GM18868 (cell line): ENCODE measurements around the gene NPTX1.
A peak's percentile ranks its signal among the peaks of the same experiment; 100 is the strongest.

Experiments
- ATAC-seq: cut with Tn5 transposase; IDR thresholded peaks from one replicate; pipeline ENCODE4 v1.9.1; 2021; ENCODE audit warnings: mild to moderate bottlenecking, moderate library complexity; ENCODE audit not compliant: unreplicated experiment

Gene NPTX1

GRCh38 chr17:80428796-80429195, 47.6 kb downstream of the NPTX1 start:
- no peak for ATAC-seq

- no peak for ATAC-seq
Measured at GRCh38 chr17:80428363-80428762, 48.0 kb downstream of the NPTX1 start.

GRCh38 chr17:80427366-80428282, 48.8 kb downstream of the NPTX1 start:
- ATAC-seq = no peak

- ATAC-seq = peak; percentile 63
Measured at GRCh38 chr17:80426671-80427326, 49.6 kb downstream of the NPTX1 start.

- ATAC-seq = no peak
Measured at GRCh38 chr17:80425835-80426426, 50.5 kb downstream of the NPTX1 start.

DNA sequence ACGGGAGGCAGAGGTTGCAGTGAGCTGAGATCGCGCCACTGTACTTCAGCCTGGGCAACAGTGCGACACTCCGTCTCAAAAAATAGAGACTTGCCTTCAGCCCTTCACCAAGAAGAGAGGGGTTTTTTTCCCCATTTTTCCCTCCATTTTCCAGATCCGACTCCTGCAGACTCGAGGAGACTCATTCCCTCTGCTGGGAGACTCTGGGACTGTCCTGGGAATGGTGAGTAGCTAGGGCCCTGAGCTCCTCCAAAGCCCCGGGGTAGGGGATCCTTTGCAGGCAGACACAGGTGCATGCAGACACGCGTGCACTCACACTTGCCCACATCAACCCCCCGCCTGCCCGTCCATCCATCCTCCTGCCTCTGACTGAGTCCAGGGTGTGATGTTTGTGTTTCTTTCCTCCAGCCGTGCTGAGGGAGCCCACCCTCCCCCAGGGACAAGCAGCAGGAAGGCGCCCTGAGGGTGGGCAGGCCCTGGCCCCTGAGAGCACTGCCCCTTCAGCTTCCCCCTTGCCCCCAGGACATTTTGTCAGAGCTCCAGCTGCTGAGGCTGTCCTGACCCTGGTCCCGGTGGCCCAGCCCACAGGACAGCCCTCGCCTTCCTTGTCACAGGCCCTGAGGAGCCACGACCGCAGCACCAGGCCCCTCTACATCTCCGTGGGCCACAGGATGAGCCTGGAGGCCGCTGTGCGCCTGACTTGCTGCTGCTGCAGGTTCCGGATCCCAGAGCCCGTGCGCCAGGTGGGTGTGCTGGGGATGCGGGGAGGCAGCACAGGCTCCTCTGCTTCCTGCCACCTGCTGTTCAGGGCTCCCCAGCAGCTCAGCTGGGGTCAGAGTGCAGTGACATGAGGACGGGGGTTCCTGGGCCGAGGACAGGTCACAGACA, 51.3 kb downstream of the NPTX1 start:
- ATAC-seq = no peak

DNA sequence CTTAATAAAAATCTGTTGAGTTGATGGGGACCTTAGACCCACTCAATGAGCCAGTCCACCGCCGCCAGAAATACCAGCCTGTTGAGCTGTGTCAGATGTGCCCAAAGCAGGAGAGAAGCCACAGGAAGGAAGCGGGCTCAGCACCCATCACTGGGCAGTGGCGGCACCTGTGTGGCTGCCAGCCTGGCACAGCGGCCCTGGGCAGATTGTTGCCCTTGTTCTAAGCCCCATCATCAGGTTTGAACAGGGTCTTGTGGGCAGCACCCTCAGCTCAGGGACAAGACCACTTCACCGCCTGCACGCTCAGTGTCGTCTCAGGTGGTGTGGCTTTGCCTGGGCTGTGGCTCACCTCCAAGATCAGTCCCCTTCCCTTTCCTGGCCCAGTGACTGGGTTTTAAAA, 52.1 kb downstream of the NPTX1 start:
- no peak for ATAC-seq

GRCh38 chr17:80423536-80424225, 52.7 kb downstream of the NPTX1 start:
- ATAC-seq = no peak

DNA sequence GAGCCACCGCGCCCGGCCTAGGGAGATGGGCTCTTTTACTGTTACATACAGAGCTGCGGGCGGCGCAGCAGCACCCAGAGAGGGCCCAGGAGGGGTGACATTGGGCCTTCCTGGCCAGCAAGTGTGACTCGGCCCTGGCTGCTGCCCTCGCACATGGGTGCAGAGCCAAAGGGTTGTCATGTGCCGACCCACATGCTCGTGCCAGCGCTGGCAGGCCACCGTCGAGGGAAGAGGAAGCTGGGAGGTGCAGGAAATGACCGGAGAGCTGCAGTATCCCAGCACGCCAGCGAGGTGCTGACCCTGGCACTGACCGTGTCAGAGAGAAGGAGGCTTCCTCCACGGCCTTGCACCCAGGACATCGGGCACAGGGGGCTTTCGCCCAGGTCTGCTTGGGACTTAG, 53.4 kb downstream of the NPTX1 start:
- ATAC-seq = no peak

- no peak for ATAC-seq
Measured at GRCh38 chr17:80422276-80422675, 54.1 kb downstream of the NPTX1 start.

GRCh38 chr17:80421381-80422090, 54.9 kb downstream of the NPTX1 start:
- no peak for ATAC-seq

- no peak for ATAC-seq
Measured at GRCh38 chr17:80419255-80419654, 57.2 kb downstream of the NPTX1 start.

DNA sequence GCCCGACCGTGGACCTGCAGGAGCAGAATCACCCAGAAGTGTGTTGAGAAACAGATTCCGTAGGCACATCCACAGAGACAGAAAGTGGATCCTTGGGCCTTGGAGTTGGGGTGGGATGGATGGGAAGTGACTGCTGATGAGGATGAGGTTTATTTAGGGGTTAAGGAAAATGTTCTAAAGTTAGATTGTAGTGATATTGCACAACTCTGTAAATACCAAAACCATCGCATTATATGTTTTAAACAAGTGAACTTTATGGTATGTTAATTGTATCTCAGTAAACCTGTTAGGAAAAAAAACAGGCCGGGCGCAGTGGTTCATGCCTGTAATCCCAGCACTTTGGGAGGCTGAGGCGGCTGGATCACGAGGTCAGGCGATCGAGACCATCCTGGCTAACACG, 57.8 kb downstream of the NPTX1 start:
- no peak for ATAC-seq
